ENCODE measurements around the gene FSD2. TPM values are rescaled to one million over a fixed set of nuclear protein-coding genes. Genes with fewer than 3 reads are reported as not detected.
"Not testable (repeated sequence)": the region's sequence is repeated elsewhere in the genome, so short reads cannot be mapped to it uniquely, and the experiment has no call there.

The FSD2 gene
- polyA plus RNA-seq, 4 donors = 0.18 to 0.45 TPM; not detected in 2

DNA sequence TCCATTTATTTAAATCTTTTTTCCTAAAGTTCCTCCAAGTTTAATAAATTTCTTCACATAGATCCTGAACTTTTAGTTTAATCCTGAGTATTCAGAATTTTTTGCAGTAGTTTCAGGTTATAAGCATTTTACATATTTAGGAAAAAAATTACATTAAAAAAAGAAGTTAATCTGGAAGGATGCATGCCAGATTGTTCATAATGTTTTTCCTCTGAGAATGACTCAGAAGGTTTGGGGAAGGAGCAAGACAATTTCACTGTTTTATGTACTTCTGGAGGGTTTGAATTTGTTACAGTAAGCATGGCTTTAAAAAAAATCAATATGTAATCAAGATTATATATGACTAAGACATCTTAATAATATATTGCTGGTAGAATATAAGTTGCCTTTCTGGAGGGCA, 16.0 kb upstream of the FSD2 start:
- not testable (repeated sequence) for H3K27me3 ChIP-seq (ENCODE audit: control insufficient read depth in 3 of 3, insufficient read depth in 3 of 3, low read length in 3 of 3); H3K4me3 ChIP-seq (ENCODE audit: low read depth in 1 of 3, low read length in 3 of 3); H3K9me3 ChIP-seq (ENCODE audit: control insufficient read depth in 2 of 2, insufficient read depth in 1 of 2, low read depth in 1 of 2, low read length in 1 of 2); DNase-seq; H3K27ac ChIP-seq (ENCODE audit: low read depth in 1 of 3, low read length in 2 of 3); H3K4me1 ChIP-seq (ENCODE audit: control insufficient read depth in 3 of 3, insufficient read depth in 2 of 3, low read depth in 1 of 3, low read length in 2 of 3)
- FAIRE-seq = peak; percentile 19
- H3K36me3 ChIP-seq (ENCODE audit: control insufficient read depth in 3 of 3, insufficient read depth in 2 of 3, low read depth in 1 of 3, low read length in 3 of 3) = peaks cover 11 to 40% (median 12%) of the 10 kb centered on the region in 3 donors

DNA sequence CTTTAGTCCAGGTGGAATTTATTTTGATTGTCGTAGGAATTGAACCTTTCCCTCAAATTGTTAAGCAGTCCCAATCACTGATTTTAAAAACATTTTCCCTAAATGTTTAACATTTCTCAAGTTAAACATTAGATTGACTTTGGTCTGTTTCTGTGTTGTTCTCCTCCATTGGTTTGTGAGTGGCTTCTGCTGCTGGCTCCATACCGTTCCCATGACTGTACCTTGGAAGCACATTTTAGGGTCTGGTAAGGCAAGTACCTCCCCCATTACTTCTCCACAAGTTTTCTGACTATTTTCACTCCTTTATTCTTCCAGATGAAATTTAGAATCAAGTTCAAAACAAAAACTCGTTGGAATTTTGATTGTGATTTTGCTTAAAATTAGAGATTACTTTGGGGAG, 15.5 kb upstream of the FSD2 start:
- 73 to 86% (median 80%) methylated on average over 3 of the region's 3 CpGs for WGBS, 3 donors
- DNase-seq; H3K4me3 ChIP-seq (ENCODE audit: low read depth in 1 of 3, low read length in 3 of 3); H3K27me3 ChIP-seq (ENCODE audit: control insufficient read depth in 3 of 3, insufficient read depth in 3 of 3, low read length in 3 of 3); H3K9me3 ChIP-seq (ENCODE audit: control insufficient read depth in 2 of 2, insufficient read depth in 1 of 2, low read depth in 1 of 2, low read length in 1 of 2); FAIRE-seq; H3K27ac ChIP-seq (ENCODE audit: low read depth in 1 of 3, low read length in 2 of 3); H3K4me1 ChIP-seq (ENCODE audit: control insufficient read depth in 3 of 3, insufficient read depth in 2 of 3, low read depth in 1 of 3, low read length in 2 of 3): not testable (repeated sequence)
- H3K36me3 ChIP-seq (ENCODE audit: control insufficient read depth in 3 of 3, insufficient read depth in 2 of 3, low read depth in 1 of 3, low read length in 3 of 3) = peaks cover 12 to 39% (median 14%) of the 10 kb centered on the region in 3 donors

DNA sequence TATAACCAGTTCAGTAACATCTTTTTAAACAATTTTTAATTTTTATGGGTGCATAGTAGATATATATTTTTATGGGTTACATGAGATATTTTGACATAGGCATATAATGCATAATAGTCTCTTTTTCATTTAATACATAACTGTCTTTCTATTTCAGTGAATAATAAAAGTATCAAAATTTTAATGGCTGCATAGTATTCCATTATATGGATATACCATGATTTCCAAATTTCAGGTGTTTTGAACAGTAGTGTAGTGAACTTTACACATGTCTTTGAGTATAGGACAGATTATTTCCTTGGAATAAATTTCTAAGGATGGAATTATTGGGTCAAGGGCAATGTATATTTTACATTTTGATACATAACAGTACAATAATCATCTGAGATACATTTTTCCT, 14.3 kb upstream of the FSD2 start:
- H3K4me3 ChIP-seq (ENCODE audit: low read depth in 1 of 3, low read length in 3 of 3) = no peak overlapping the region
- no peak overlapping the region for H3K27ac ChIP-seq (ENCODE audit: low read depth in 1 of 3, low read length in 2 of 3)
- DNase-seq (no peak), FAIRE-seq (no peak)
- no peaks in the 10 kb centered on the region for H3K27me3 ChIP-seq (ENCODE audit: control insufficient read depth in 3 of 3, insufficient read depth in 3 of 3, low read length in 3 of 3)
- peaks cover 13 to 35% (median 16%) of the 10 kb centered on the region in 3 donors for H3K36me3 ChIP-seq (ENCODE audit: control insufficient read depth in 3 of 3, insufficient read depth in 2 of 3, low read depth in 1 of 3, low read length in 3 of 3)
- peaks cover 0 to 4% of the 10 kb centered on the region in 2 donors for H3K9me3 ChIP-seq (ENCODE audit: control insufficient read depth in 2 of 2, insufficient read depth in 1 of 2, low read depth in 1 of 2, low read length in 1 of 2)
- H3K4me1 ChIP-seq (ENCODE audit: control insufficient read depth in 3 of 3, insufficient read depth in 2 of 3, low read depth in 1 of 3, low read length in 2 of 3) = no peaks in the 10 kb centered on the region

DNA sequence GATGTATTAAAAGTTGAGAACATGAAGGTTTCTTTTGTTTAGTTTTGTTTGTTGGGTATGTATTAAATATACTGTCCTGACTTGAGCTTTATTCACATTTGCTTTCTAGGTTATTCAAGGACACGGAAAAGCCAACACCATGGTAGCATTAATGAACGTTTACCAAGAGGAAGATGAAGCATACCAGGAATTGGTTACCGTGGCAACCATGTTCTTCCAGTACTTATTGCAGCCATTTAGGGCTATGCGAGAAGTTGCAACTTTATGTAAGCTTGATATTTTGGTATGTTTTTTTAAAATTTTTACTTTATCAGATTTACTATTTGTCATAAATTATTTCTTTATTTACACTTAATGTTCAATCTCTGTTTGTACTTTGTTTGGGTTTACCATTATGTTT, 7.1 kb upstream of the FSD2 start:
- DNase-seq = no peak
- Histone ChIP-seq H3K4me3 (ENCODE audit: low read depth in 1 of 3, low read length in 3 of 3) (no peak overlapping the region), H3K27me3 (ENCODE audit: control insufficient read depth in 3 of 3, insufficient read depth in 3 of 3, low read length in 3 of 3) (no peaks in the 10 kb centered on the region), H3K9me3 (ENCODE audit: control insufficient read depth in 2 of 2, insufficient read depth in 1 of 2, low read depth in 1 of 2, low read length in 1 of 2) (no peaks in the 10 kb centered on the region), H3K4me1 (ENCODE audit: control insufficient read depth in 3 of 3, insufficient read depth in 2 of 3, low read depth in 1 of 3, low read length in 2 of 3) (peaks cover 0 to 4% (median 3%) of the 10 kb centered on the region in 3 donors), H3K36me3 (ENCODE audit: control insufficient read depth in 3 of 3, insufficient read depth in 2 of 3, low read depth in 1 of 3, low read length in 3 of 3) (peaks cover 12 to 18% (median 12%) of the 10 kb centered on the region in 3 donors), H3K27ac (ENCODE audit: low read depth in 1 of 3, low read length in 2 of 3) (no peak overlapping the region)
- 85 to 89% (median 88%) methylated on average over 4 of the region's 4 CpGs for WGBS, 3 donors
- no peak for FAIRE-seq

DNA sequence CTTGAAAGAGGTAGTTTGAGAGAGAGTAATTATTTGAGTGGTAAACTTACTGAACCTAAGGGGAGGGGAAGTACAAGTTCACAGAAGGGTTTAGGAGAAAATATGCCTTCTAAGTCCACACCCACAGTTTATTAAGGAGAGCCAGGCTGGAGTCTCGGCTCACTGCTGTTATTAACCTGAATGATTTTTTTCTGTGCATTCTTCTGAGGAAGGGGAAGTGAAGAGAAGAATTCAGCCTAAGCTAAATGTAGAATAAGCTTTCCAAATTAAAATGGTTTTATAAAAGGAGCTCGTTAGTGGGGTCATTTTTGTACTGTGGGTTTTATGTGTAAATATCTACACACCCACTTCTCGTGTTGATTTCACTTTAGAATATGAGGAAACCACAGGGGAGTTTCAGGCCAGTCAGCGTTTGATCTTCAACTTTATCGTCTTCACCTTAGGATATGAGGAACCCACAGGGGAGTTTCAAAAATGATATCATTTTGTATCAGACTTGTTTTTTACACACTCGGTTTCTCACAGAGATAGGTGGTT, 5.1 kb upstream of the FSD2 start:
- DNase-seq (peak in 1 of 2 donors; percentile 26), FAIRE-seq (no peak)
- H3K27me3 ChIP-seq (ENCODE audit: control insufficient read depth in 3 of 3, insufficient read depth in 3 of 3, low read length in 3 of 3) = no peaks in the 10 kb centered on the region
- H3K4me1 ChIP-seq (ENCODE audit: control insufficient read depth in 3 of 3, insufficient read depth in 2 of 3, low read depth in 1 of 3, low read length in 2 of 3) = peaks cover 0 to 4% (median 3%) of the 10 kb centered on the region in 3 donors
- peak overlapping the region; percentile 60 to 96 (median 94) for H3K4me3 ChIP-seq (ENCODE audit: low read depth in 1 of 3, low read length in 3 of 3)
- no peaks in the 10 kb centered on the region for H3K9me3 ChIP-seq (ENCODE audit: control insufficient read depth in 2 of 2, insufficient read depth in 1 of 2, low read depth in 1 of 2, low read length in 1 of 2)
- WGBS, 3 donors = 0 to 3% (median 2%) methylated on average over 6 of the region's 6 CpGs
- peaks cover 4 to 11% (median 7%) of the 10 kb centered on the region in 3 donors for H3K36me3 ChIP-seq (ENCODE audit: control insufficient read depth in 3 of 3, insufficient read depth in 2 of 3, low read depth in 1 of 3, low read length in 3 of 3)
- peak overlapping the region; percentile 90 to 100 (median 99) for H3K27ac ChIP-seq (ENCODE audit: low read depth in 1 of 3, low read length in 2 of 3)

DNA sequence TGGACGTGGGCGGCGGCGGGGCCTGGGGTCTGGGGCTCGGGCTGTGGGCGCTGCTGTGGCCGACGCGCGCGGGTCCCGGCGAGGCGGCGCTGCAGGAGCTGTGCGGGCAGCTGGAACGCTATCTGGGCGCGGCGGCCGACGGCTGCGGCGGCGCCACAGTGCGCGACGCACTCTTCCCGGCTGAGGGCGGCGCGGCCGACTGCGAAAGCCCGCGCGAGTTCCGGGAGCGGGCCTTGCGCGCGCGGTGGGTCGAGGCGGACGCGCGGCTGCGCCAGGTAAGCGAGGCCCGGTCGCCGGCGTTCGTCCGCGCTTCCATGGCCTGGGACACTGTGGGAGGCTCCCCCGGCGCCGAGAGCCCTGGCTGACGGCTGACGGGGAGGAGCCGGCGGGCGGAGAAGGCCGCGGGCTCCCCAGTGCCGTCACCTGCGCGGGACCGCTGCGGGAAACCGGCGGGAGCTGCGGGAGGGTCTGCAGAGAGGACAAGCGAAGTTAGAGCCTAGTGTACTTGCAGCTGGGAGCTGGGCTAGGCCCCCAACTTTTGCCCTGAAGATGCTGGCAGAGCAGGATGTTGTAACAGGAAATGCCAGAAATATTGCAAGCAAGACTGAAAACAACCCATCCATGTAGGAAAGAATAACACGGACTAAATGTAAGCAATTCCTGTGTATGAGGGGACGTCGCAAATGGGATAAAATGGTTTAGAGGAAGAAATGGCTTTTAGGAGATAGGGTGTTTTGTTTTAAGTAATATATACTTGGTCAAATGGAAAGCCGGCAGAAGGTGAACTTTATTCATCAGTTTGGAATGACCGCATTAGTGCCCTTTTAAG, 4.4 kb upstream of the FSD2 start:
- H3K27ac ChIP-seq (ENCODE audit: low read depth in 1 of 3, low read length in 2 of 3) = peak overlapping the region; percentile 90 to 100 (median 99)
- H3K36me3 ChIP-seq (ENCODE audit: control insufficient read depth in 3 of 3, insufficient read depth in 2 of 3, low read depth in 1 of 3, low read length in 3 of 3) = peaks cover 2 to 11% (median 4%) of the 10 kb centered on the region in 3 donors
- DNase-seq = peak in 1 of 2 donors; percentile 50
- no peaks in the 10 kb centered on the region for H3K27me3 ChIP-seq (ENCODE audit: control insufficient read depth in 3 of 3, insufficient read depth in 3 of 3, low read length in 3 of 3)
- peaks cover 0 to 4% (median 3%) of the 10 kb centered on the region in 3 donors for H3K4me1 ChIP-seq (ENCODE audit: control insufficient read depth in 3 of 3, insufficient read depth in 2 of 3, low read depth in 1 of 3, low read length in 2 of 3)
- H3K9me3 ChIP-seq (ENCODE audit: control insufficient read depth in 2 of 2, insufficient read depth in 1 of 2, low read depth in 1 of 2, low read length in 1 of 2) = no peaks in the 10 kb centered on the region
- FAIRE-seq = no peak
- WGBS, 3 donors = 0 to 1% (median 0%) methylated on average over 57 to 81 of the region's 81 CpGs
- peak overlapping the region; percentile 60 to 96 (median 94) for H3K4me3 ChIP-seq (ENCODE audit: low read depth in 1 of 3, low read length in 3 of 3)

DNA sequence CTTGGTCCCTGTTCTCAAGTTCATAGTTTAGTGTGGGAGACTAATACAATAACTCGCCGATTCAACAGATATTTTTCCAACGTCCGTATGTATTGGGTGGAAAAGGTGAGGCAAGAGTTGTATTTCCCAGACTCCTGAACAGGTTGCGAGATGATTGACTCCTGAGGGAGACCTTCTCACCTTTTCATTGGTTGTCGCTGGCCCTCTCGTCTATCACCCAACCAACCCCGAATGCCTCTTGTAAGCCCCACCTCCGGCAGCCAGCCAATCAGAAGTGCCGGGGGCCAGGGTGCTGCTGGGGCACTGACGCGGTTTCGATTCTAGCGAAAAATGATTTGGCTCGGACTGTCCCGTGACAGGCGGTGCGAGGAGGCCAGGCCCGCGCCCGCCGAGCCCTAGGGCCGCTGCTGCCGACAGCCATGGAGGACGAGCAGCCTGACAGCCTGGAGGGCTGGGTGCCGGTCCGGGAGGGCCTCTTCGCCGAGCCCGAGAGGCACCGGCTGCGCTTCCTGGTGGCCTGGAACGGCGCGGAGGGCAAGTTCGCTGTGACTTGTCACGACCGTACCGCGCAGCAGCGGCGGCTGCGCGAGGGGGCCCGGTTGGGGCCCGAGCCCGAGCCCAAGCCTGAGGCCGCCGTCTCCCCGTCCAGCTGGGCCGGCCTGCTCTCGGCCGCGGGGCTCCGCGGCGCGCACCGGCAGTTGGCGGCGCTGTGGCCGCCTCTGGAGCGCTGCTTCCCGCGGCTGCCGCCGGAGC, 3.6 kb upstream of the FSD2 start, which contains the start of gene WHAMM:
WHAMM (plus strand) TSS at position 321 of the 753 bp plus-strand sequence; CDS start at position 420, 99 bp downstream.
- peak within 1 kb of the TSS; percentile 99 to 100 (median 100) for H3K27ac ChIP-seq (ENCODE audit: low read depth in 1 of 3, low read length in 2 of 3)
- H3K4me1 ChIP-seq (ENCODE audit: control insufficient read depth in 3 of 3, insufficient read depth in 2 of 3, low read depth in 1 of 3, low read length in 2 of 3) = peaks cover 0 to 4% (median 3%) of the 10 kb centered on the region in 3 donors
- DNase-seq = peak; percentile 98 to 100
- 0% methylated on average over 45 to 67 of the region's 67 CpGs for WGBS, 3 donors
- FAIRE-seq = no peak
- peak within 1 kb of the TSS; percentile 77 to 96 (median 94) for H3K4me3 ChIP-seq (ENCODE audit: low read depth in 1 of 3, low read length in 3 of 3)
- H3K36me3 ChIP-seq (ENCODE audit: control insufficient read depth in 3 of 3, insufficient read depth in 2 of 3, low read depth in 1 of 3, low read length in 3 of 3) = peaks cover 2 to 11% (median 4%) of the 10 kb centered on the region in 3 donors
- H3K9me3 ChIP-seq (ENCODE audit: control insufficient read depth in 2 of 2, insufficient read depth in 1 of 2, low read depth in 1 of 2, low read length in 1 of 2) = no peaks in the 10 kb centered on the region
- H3K27me3 ChIP-seq (ENCODE audit: control insufficient read depth in 3 of 3, insufficient read depth in 3 of 3, low read length in 3 of 3) = no peaks in the 10 kb centered on the region

DNA sequence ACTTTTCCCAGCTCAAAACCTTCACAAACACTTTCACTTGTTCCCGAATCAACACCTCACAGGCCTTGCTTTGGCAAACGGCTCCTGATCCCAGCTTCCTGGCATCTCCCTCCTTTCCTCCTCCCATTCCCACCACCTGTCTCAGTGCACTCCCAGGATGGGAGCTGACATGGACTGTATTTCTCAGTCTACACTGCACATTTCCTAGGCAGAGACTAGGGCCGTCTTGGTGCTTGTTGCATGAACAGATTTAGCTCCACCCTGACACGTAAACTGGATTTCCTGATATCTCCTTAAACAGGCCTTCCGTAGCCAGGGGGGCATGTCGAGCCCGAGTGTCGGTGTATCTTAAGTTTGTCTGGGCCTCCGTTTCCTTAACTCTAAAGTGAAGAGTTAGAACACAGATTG, 2.8 kb upstream of the FSD2 start:
- Histone ChIP-seq H3K27me3 (ENCODE audit: control insufficient read depth in 3 of 3, insufficient read depth in 3 of 3, low read length in 3 of 3) (no peaks in the 10 kb centered on the region), H3K36me3 (ENCODE audit: control insufficient read depth in 3 of 3, insufficient read depth in 2 of 3, low read depth in 1 of 3, low read length in 3 of 3) (peaks cover 0 to 4% (median 2%) of the 10 kb centered on the region in 3 donors), H3K4me3 (ENCODE audit: low read depth in 1 of 3, low read length in 3 of 3) (no peak overlapping the region), H3K27ac (ENCODE audit: low read depth in 1 of 3, low read length in 2 of 3) (peak overlapping the region in 1 of 3 donors; percentile 53), H3K4me1 (ENCODE audit: control insufficient read depth in 3 of 3, insufficient read depth in 2 of 3, low read depth in 1 of 3, low read length in 2 of 3) (peaks cover 0 to 4% (median 3%) of the 10 kb centered on the region in 3 donors), H3K9me3 (ENCODE audit: control insufficient read depth in 2 of 2, insufficient read depth in 1 of 2, low read depth in 1 of 2, low read length in 1 of 2) (no peaks in the 10 kb centered on the region)
- no peak for FAIRE-seq
- peak in 1 of 2 donors; percentile 5 for DNase-seq
- 64 to 85% (median 83%) methylated on average over 9 of the region's 9 CpGs for WGBS, 3 donors

All from small intestine (tissue), 7 donors.